ENCODE data around the gene HECW1.
"Not testable (repeated sequence)": the region's sequence is repeated elsewhere in the genome, so short reads cannot be mapped to it uniquely, and the experiment has no call there.

The HECW1 gene

DNA sequence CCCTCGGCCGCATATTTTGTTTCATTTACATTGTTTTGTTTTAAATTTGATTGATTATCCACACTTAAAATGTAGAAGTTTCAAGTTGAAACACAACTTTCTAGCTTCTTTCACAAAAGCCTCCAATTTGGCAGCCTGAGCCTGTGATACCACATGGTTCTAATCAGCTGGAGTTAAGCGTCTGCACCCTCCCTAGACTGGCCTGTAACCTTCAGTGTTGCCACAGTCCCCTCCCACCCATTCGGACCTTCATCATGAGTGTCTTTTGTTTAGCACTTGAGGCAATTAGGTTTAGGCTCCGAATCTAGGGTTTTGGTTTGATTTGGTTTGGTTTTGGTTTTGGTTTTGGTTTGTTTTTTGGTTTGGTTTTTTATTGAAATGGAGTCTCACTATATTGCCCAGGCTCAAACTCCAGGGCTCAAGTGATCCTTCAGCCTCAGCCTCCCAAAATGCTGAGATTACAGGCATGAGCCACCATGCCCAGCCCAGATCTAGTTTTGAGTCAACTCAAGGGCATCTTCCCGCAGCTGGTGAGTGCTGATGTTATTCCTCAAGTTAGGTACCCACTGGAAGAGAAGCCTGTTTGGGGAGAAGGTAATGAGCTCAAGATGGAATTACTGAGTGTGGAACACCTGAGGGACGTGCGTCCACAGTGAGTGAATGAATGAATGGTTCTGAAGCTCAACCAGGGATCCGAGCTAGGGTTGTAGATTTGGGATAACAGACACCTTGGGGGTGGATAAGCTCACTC is 201.4 kb downstream of the HECW1 start:
- no peak for DNase-seq

DNA sequence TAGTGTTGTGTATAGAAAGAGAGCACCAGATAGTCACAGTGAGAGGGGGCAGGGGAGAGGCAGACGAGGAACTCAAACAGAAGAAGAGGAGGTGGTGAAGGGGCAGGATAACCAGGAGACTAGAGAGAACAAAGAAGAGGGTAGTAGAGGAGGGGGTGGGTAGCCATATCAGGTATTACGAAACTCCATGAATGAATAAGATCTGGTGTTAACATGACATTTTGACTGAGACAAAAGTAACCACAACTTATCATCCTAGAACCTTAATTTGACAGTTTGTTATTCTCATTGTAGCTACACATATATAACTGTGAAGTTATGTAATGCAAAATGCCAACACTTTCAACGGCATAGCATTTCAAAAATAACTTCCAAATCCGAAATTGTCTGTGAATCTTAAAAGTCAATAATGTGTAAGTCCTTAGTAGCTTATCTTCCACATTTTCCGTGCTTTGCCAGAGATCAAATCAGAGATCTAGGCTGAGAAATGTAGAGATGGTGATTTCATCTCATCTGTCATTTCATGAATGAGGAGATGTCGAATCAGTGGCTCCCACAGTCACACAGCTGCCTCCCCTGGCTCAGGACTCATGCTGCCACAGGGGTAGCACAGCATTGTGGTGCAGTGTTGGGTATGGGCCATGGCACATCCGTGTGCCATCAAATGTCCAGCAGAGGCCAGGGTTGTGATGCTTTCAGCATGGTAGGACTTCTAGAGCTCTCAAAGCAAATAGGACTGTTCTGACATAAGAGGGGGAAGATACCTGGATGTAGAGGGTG is 202.1 kb downstream of the HECW1 start:
- DNase-seq = no peak

DNA sequence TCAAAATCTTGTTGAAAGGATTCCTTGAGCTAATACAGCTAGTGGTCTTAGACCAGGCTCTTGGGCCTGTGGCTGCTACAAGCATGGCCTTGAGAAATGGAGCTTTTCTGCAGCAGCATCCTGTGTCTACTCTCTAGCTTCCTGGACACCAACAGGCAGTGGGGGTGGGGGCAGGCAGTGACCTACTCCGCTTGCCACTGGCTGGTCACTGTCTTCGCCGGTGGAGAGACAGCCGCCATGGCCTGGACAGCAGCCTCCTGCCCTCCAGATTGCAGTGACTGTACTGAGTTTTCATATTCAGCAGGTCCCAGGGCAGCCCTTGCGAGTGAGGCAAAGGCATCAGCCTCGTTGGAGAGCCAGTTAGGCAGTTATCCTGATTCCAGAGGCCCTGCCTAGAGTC is 204.6 kb downstream of the HECW1 start:
- DNase-seq = no peak

DNA sequence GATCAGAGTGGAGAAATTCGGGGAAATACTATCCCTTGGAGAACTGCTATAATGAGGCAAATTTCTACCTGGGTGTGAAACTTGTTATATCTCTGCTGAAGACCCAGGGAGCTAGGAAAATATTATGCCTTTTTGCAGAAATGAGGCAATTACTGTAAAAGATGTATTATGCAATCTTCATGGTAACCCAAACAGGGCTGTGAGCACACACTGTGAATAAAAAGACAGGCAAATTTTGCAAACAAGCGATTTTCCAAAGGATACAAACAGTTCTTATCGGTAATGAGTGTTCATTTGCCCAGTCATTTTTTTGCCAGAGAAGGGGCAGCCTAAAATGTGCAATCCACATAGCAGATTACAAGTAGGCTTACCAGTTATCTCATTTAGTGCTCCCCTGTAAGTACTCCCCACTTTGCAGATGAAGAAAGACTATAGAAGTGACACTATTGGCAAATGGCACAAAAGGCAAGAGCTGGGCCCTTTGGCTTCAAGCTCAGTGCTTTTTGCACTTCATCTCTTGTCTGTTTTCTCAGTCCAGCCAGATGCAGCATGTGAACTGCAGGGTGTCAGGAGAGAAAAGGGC is 205.8 kb downstream of the HECW1 start:
- no peak for DNase-seq

DNA sequence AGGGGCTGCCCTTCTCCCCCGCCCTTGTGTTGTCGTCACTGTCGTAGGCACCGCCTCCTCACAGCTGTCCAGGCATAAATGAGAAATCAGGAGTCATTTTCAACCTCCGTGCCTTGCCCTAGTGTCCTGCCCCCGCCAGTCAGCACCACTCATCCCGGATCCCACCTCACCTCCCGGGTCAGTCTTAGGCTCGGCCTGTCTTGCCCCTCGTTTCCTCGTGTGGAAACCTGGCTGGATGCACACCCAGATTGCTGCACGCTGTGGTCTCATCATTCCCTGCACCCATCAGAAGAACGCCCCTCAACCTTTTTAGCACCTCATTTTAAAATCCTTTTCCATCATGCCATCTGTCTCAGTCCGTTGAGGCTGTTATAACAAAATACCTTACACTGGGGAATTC is 213.1 kb downstream of the HECW1 start:
- no peak for DNase-seq

DNA sequence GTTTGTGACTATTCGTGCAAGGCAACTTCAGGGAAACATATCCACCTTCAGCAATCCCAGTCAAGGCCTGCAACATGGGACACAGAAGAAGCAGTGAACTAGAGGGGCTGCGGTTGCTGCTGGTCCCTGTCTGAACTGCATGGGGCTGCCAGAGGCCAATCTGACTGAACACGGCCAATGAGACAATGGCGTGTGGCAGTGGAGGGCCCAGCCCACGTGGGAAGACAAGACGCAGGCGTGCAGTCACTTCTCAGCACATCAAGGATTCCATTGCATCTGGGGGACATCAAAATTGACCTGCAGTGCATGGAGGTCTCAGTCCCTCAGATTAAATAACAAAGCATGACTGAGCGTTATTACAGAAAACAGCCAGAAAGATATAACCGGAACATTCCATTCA is 215.9 kb downstream of the HECW1 start:
- no peak for DNase-seq

DNA sequence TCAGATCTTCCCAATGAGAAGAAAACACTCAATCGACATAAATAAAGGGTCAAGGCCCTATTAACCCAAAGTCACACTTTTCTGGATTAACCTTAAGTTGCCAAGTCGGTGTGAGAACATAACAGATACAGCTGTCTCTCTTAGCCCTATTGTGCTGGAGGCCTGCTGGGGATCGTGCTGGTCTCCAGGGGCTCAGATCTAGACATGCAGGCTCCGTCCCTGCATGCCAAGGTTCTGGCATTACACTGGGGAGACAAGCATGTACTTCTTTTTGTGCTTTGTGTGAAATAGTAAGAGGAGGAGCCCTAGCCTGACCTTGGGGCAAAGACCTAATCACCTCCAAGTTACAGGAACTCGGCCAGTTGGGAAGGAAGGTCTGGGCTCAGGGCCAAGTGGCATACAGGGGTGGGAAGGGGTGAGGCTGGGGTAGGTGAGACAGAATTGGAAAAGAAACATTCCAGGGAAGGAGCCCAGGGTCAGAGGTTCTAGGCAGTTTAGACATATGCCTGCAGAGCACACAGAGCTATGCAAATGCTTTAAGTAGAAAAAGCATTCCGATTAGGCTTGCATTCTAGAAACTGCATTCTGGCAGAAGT is 216.4 kb downstream of the HECW1 start:
- no peak for DNase-seq

DNA sequence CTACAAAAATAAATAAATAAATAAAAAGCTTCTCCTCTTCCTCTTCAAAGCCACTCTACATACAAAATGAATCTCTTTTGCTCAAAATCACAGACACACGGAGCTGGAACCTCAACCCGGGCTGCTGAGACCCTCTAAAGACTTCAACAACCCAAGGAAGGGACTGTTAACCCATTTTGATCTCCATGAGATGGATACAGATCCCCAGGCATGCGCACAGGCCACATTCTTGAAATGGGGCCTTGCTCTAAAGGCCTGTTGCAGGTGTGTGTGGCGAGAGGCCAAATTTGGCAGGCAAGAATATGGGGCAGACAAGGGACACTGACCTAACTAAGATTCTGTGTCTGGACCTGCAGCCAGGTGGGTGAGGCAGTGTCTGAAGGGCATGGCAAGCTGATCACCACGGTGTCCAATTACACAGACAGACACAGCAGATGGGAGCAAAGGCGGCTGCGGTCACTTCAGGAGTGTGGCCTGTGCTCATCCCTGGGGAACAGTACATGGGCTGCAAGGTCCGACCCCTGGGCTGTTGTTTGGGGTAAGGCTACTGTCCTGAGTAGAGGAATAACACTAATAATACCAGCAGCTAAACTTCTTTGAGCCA is 219.8 kb downstream of the HECW1 start:
- no peak for DNase-seq

DNA sequence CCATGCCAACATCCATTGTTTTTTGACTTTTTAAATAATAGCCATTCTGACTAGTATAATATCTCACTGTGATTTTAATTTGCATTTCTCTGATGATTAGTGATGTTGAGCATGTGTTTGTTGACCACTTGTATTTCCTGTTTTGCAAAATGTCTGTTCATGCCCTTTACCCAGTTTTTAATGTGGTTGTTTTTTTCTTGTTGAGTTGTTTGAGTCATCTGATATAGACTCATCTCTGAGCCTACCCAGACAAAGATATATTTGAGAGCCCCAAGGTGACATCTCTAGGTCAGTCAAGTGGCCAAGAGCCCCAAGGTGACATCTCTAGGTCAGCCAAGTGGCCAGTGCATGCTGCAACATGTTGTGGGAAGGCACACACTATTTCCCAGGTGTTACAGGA is 224.7 kb downstream of the HECW1 start:
- no peak for DNase-seq

DNA sequence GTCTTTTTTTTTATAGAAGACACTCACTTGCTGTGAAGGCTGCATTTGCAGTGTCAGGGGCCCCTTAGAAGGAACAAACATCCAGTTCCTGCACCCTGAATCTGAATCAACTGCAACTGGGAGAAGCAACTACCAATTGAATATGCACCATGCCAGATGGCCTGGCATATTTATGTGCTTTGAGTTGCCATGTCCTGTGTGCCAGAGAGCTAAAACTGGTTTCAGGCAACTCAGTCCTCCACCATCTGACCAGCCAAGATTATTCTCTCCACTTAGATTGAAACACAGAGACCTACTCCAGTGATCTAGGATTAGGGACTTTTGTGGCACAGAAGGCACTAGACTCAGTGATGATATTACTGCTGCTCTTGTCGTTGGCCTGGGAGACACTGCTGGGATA is 225.4 kb downstream of the HECW1 start:
- no peak for DNase-seq

DNA sequence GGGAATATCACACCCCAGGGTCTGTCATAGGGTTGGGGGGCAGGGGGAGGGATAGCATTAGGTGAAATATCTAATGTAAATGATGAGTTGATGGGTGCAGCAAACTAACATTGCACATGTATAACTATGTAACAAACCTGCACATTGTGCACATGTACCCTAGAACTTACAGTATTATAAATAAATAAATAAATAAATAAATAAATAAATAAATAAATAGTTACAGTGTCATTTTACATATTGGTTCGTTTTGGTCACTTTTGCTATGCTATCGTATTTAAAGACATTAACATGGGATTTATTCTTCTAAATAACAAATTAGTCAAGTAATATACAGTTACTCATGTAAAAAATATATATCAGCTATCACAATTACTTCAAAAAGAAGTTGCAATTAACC is 228.7 kb downstream of the HECW1 start:
- DNase-seq = no peak

DNA sequence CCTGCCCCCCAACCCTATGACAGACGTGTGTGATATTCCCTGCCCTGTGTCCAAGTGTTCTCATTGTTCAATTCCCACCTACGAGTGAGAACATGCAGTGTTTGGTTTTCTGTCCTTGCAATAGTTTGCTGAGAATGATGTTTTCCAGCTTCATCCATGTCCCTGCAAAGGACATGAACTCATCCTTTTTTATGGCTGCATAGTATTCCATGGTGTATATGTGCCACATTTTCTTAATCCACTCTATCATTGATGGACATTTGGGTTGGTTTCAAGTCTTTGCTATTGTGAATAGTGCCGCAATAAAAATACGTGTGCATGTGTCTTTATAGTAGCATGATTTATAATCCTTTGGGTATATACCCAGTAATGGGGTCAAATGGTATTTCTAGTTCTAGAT is 231.0 kb downstream of the HECW1 start:
- DNase-seq = not testable (repeated sequence)

DNA sequence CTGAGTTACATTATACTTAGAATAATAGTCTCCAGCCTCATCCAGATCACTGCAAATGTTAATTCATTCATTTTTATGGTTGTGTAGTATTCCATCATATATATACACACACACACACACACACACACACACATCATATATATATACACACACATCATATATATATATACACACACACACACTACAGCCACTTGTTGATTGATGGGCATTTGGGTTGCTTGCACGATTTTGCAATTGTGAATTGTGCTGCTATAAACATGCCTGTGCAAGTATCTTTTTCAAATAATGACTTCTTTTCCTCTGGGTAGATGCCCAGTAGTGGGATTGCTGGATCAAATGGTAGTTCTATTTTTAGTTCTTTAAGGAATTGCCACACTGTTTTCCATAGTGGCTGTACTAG is 233.2 kb downstream of the HECW1 start:
- DNase-seq = not testable (repeated sequence)

DNA sequence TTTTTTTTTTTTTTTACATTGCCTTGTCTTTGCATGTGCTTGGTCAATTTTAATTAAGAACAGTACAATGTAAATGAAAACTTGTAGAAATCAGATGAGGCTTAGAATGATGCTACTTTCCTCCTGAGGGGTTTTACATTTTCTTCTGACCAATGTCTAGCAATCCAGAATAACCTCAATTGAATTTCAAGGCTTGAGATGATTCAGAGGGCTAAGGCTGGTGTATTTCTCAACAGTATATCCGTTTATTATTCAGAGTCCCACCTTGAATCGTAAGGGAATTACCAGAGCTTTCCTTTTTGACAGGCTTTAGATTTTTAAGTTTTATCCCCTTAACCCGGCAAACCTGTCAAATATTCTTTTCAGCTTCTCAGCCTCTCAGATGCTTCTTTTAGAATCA is 239.2 kb downstream of the HECW1 start:
- DNase-seq = no peak

DNA sequence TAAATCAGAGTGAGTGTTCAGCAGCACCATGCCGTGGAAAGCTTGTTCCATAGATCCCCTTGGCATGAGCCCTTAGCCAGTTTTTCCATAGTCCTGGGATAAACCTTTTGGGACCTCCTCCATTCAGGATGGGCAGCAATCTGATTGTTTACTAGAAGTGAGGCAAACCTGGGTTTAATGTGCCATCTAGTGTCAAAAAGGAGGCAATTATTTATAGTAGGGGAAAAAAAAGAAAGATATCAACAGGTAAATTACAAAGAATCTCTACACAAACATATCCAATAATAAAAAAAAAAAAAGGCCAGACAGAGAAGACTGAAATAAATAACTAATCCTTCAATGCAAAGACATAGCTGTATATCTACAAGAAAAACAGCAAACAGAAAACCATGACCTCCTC is 241.5 kb downstream of the HECW1 start:
- DNase-seq = no peak

DNA sequence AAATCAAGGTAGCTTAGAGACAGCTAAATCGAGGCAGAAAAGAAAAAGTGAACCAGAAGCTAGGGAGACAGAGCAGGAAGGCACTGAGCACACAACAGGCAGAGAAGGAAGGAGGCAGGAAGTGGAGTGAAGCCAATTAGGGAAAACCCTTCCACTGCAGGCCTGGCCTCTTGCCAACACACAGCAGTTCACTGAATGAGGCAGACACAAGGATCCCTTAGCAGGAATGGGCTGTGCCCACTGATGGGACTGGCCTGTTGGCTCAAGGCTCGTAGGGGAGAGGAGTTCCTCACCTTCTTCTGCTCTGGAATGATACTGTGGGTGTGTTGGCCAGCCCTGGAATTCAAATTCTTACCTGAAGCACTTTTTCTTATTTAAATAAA is 250.2 kb downstream of the HECW1 start:
- peak; percentile 81 for DNase-seq

DNA sequence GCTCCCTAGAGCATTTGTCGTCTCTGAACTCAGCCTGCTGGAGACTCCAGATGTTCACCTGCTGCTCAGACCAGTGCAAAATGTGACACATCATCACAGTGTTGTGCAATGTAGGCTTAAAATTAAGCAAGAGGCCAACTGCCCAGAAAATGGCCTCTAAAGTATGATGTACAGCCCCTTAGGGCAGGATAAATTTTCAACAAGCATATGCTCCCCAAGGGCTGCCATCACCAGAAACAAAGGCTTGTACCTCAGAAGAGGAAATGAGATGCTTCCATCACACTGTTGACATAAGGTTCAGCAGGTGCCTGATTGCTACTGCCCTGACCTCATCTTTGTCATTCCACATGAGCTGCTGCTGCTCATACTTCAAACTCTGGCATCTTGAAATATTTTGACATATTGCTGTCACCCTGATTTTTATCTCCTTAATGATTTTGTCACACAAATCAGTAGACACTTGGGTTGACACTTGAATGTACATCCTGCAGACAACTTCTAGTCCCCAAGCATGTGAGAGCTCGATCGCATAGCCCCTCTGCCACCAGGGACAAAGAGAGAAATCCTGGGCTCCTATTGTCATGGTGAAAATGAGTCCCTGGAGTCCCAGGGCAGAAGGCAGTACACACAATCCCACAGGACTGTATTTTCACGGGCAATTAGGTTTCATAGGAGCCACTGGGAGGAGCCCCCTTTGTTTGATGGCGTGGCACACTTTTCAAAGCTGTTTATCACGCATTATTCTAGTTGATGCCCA is 250.8 kb downstream of the HECW1 start:
- DNase-seq = peak; percentile 53

DNA sequence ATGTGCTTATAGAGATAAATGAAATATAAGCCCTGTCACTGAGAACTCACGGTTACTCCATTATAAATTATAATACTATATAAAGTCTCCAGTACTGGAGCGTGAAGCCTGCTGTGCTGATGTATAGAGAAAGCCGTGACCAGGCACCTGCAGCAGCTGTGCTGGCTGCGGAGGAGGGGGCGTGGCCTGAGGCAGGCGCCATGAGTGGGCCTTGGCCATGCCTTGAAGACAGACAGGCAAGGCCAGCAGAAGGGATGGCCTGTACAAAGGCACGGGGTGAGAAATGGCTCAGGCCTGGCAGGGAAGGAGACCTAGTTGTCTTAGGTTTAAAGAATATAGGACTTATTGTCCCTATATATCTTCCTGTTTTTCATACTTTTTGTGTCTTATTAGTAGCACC is 251.9 kb downstream of the HECW1 start:
- DNase-seq = no peak

DNA sequence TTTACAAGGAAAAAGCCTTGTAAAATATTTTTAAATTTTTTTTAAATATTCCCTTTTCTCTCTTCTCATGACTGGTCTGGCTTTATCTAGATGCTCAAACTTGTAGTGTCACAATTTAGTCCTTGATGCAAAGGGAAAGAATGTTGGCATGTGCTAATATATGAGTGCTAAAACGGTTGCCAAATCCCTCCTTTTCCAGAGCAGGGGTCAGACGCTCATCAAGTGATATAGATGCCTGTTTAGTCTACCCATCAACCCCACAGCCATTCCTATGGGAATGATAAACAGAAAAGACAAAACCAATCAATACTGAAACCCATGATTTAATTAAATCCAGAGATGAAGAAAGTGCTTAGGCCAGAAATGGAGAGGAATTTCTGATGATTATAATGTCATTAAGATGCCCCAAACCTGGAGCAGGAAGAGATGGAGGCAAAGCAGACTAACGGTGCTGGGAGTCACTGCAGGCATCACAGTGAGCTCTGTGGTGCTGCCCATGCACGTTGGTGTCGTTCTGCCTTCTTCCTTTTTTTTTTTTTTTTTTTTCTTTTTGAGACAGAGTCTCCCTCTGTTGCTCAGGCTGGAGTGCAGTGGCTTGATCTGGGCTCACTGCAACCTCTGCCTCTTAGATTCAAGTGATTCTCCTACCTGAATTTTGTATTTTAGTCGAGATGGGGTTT is 260.4 kb downstream of the HECW1 start:
- no peak for DNase-seq

DNA sequence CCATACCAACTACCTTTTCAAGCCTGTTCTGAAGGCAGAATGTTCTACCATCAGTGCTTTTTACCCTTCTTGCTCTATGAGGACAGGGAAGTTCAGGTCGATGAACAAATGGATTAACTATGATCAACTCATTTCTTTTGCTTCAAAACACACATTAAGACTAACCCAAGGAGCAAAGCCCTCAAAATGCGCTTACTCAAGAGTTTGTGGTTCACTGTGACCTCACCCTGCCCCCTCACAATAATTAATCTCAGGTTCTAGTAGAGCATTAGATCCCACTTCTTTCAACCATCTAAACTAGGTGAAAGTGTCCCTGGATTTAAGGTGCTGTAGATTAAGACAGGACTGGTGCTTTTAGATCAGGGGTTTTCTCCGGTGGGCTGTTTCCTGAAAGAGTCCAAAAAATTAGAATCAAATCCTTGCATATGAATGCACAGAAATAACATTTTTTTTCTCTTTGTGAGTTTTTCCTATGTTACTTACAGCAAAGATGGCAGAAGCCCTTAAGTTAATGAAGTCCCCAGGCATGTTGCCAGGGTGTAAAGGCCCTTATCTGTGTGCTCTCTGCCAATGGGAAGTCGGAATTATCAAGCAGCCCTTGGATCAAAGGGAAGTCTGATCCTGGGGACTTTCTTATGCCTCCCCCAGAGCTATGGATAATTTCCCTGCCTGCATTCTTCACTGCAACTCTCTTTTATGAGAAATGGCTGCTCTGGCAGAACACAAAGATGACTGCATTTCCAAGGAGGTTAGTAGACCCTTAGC is 264.9 kb downstream of the HECW1 start:
- DNase-seq = no peak

DNA sequence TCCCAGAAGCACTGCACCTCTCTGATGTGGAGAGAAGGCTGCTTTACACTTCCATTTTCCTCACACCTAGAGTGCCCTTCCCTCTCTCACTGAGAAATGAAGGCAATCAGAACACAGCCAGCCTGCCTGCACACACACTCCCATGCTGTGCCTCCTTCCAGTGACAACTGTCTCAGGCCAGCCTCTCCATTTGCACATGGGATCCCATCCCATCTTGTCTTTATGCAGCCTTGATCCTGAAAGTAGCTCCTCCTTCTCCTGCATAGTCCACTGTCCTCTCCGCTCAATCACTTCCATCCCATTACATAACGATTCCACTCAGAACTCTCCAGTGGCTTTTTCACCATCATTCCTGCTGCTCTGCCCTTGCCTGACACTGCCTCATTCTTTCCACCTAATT is 266.8 kb downstream of the HECW1 start:
- DNase-seq = no peak

Data from SHP77 treated with DMSO at 0.1 percent for 48 hours (cell line).